ENCODE data around the gene INPP5A. TPM values are rescaled to one million over a fixed set of nuclear protein-coding genes. Genes with fewer than 3 reads are reported as not detected.
"Not testable (repeated sequence)": the region's sequence is repeated elsewhere in the genome, so short reads cannot be mapped to it uniquely, and the experiment has no call there.

INPP5A gene
- total RNA-seq, 4 donors from 2014 or later, result 34.8 to 80.8 (median 52.8) TPM

- H3K27ac ChIP-seq, result no peak overlapping the region
- H3K4me1 ChIP-seq, result no peaks in the 10 kb centered on the region
- H3K27me3 ChIP-seq, result peaks cover 15% of the 10 kb centered on the region
- no peaks in the 10 kb centered on the region for H3K9me3 ChIP-seq
- intact Hi-C loops (cut with DNase I; ENCODE audit: low total_unique reads), result loop anchor here (5.0 kb wide), 1 partner anchor 1289 kb away; no protein-coding TSS in a partner anchor
- TF ChIP-seq POLR2A (IDR thresholded peaks at IDR 0.05), result no peak
- in situ Hi-C loops (cut with MboI; ENCODE audit: low pct_ligation_motif_present in 1 of 4, low pct_unique_long_range_greater_than_20kb in 1 of 4, low sequenced_read_pairs in 3 of 4), result no loop called here
- H3K4me3 ChIP-seq, result no peak overlapping the region
- no peak for DNase-seq
- no peaks in the 10 kb centered on the region for H3K36me3 ChIP-seq
- 70 to 74% methylated on average over 9 to 12 of the region's 12 CpGs for WGBS, 2 donors (ENCODE audit: low coverage in 1 of 2)
These were observed 279.1 kb downstream of the INPP5A start for GRCh38 chr10:132816718-132817117.

- intact Hi-C loops (cut with DNase I; ENCODE audit: low total_unique reads), result loop anchor here (5.0 kb wide), 1 partner anchor 1290 kb away; no protein-coding TSS in a partner anchor
- no peak overlapping the region for H3K27ac ChIP-seq
- peaks cover 15% of the 10 kb centered on the region for H3K27me3 ChIP-seq
- H3K36me3 ChIP-seq, result no peaks in the 10 kb centered on the region
- H3K9me3 ChIP-seq, result no peaks in the 10 kb centered on the region
- DNase-seq, result no peak
- 84% methylated on average over 29 of the region's 29 CpGs; no CpG with 5 or more reads in 1 of the 2 donors for WGBS, 2 donors (ENCODE audit: low coverage in 1 of 2)
- no peaks in the 10 kb centered on the region for H3K4me1 ChIP-seq
- no peak for TF ChIP-seq EP300 (IDR thresholded peaks at IDR 0.05; ENCODE audit: low read depth)
- in situ Hi-C loops (cut with MboI; ENCODE audit: low pct_ligation_motif_present in 1 of 4, low pct_unique_long_range_greater_than_20kb in 1 of 4, low sequenced_read_pairs in 3 of 4), result no loop called here
- H3K4me3 ChIP-seq, result no peak overlapping the region
These were observed 280.2 kb downstream of the INPP5A start for GRCh38 chr10:132817701-132818211.

DNA sequence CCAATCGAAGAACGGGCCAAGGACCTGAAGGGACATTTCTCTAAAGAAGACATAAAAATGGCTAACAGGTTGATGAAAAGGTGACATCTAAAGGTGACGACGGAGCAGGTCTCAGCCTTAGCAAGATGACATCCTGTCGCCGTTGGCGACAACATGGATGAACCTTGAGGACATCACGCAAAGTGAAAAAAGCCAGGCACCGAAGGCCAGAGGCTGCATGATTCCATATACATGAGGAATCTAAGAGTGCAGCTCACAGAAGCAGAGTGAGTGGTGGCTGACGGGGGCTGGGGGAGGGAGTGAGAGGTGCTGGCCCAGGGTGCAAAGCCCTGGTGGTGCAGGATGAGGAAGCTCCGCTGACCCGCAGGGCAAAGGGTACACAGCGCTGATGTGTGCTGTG is 282.5 kb downstream of the INPP5A start:
- H3K27ac ChIP-seq, result no peak overlapping the region
- no peak for DNase-seq
- in situ Hi-C loops (cut with MboI; ENCODE audit: low pct_ligation_motif_present in 1 of 4, low pct_unique_long_range_greater_than_20kb in 1 of 4, low sequenced_read_pairs in 3 of 4) (no loop called here), intact Hi-C loops (cut with DNase I; ENCODE audit: low total_unique reads) (no loop called here)
- H3K4me1 ChIP-seq, result no peaks in the 10 kb centered on the region
- no peaks in the 10 kb centered on the region for H3K9me3 ChIP-seq
- H3K27me3 ChIP-seq, result peaks cover 15% of the 10 kb centered on the region
- H3K36me3 ChIP-seq, result no peaks in the 10 kb centered on the region
- no peak overlapping the region for H3K4me3 ChIP-seq
- TF ChIP-seq POLR2A (IDR thresholded peaks at IDR 0.05) (no peak), EP300 (IDR thresholded peaks at IDR 0.05; ENCODE audit: low read depth) (no peak), POLR2AphosphoS5 (IDR thresholded peaks at IDR 0.05) (no peak)
- TF ChIP-seq, protein P1, sequence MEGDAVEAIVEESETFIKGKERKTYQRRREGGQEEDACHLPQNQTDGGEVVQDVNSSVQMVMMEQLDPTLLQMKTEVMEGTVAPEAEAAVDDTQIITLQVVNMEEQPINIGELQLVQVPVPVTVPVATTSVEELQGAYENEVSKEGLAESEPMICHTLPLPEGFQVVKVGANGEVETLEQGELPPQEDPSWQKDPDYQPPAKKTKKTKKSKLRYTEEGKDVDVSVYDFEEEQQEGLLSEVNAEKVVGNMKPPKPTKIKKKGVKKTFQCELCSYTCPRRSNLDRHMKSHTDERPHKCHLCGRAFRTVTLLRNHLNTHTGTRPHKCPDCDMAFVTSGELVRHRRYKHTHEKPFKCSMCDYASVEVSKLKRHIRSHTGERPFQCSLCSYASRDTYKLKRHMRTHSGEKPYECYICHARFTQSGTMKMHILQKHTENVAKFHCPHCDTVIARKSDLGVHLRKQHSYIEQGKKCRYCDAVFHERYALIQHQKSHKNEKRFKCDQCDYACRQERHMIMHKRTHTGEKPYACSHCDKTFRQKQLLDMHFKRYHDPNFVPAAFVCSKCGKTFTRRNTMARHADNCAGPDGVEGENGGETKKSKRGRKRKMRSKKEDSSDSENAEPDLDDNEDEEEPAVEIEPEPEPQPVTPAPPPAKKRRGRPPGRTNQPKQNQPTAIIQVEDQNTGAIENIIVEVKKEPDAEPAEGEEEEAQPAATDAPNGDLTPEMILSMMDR (IDR thresholded peaks at IDR 0.05), result no peak
- 88 to 89% methylated on average over 11 to 13 of the region's 13 CpGs for WGBS, 2 donors (ENCODE audit: low coverage in 1 of 2)

- 89 to 92% methylated on average over 2 to 34 of the region's 34 CpGs for WGBS, 2 donors (ENCODE audit: low coverage in 1 of 2)
- in situ Hi-C loops (cut with MboI; ENCODE audit: low pct_ligation_motif_present in 1 of 4, low pct_unique_long_range_greater_than_20kb in 1 of 4, low sequenced_read_pairs in 3 of 4), result not testable (repeated sequence)
These were observed 288.4 kb downstream of the INPP5A start for GRCh38 chr10:132825783-132826523.

GRCh38 chr10:132826524-132827422 is 289.2 kb downstream of the INPP5A start:
- in situ Hi-C loops (cut with MboI; ENCODE audit: low pct_ligation_motif_present in 1 of 4, low pct_unique_long_range_greater_than_20kb in 1 of 4, low sequenced_read_pairs in 3 of 4), result no loop called here

More at GRCh38 chr10:132825783-132826523, 288.4 kb downstream of the INPP5A start:
- DNase-seq; H3K27ac ChIP-seq; H3K4me1 ChIP-seq; H3K9me3 ChIP-seq; H3K4me3 ChIP-seq; intact Hi-C loops (cut with DNase I; ENCODE audit: low total_unique reads); H3K27me3 ChIP-seq; H3K36me3 ChIP-seq: not testable (repeated sequence)

More at GRCh38 chr10:132826524-132827422, 289.2 kb downstream of the INPP5A start:
- no peak for DNase-seq
- WGBS, 2 donors (ENCODE audit: low coverage in 1 of 2), result 95 to 100% methylated on average over 1 to 36 of the region's 36 CpGs
- Histone ChIP-seq H3K36me3 (no peaks in the 10 kb centered on the region), H3K9me3 (no peaks in the 10 kb centered on the region), H3K27me3 (peaks cover 13% of the 10 kb centered on the region), H3K4me3 (no peak overlapping the region), H3K4me1 (no peaks in the 10 kb centered on the region), H3K27ac (no peak overlapping the region)
- intact Hi-C loops (cut with DNase I; ENCODE audit: low total_unique reads), result no loop called here
- TF ChIP-seq POLR2A (IDR thresholded peaks at IDR 0.05) (no peak), POLR2AphosphoS5 (IDR thresholded peaks at IDR 0.05) (no peak), EP300 (IDR thresholded peaks at IDR 0.05; ENCODE audit: low read depth) (no peak)
- TF ChIP-seq, protein P1 (IDR thresholded peaks at IDR 0.05), result no peak

Data from transverse colon (tissue), 4 donors.